SKM-1 (cell line): ENCODE measurements around the gene PLIN5.

Experiments
- DNase-seq: peaks from one replicate; lab custom pipeline; 2025; ENCODE audit not compliant: unreplicated experiment; lab: John Stamatoyannopoulos, UW

The PLIN5 gene

GRCh38 chr19:4506449-4507149, 28.4 kb downstream of the PLIN5 start:
- DNase-seq: no peak

- no peak for DNase-seq
These were observed 29.2 kb downstream of the PLIN5 start for GRCh38 chr19:4505570-4506448.

GRCh38 chr19:4504891-4505569, 30.0 kb downstream of the PLIN5 start:
- DNase-seq: no peak

GRCh38 chr19:4504297-4504701, 30.7 kb downstream of the PLIN5 start:
- DNase-seq: no peak

GRCh38 chr19:4503825-4504170, 31.2 kb downstream of the PLIN5 start:
- no peak for DNase-seq

- DNase-seq: no peak
These were observed 31.7 kb downstream of the PLIN5 start for GRCh38 chr19:4503132-4503824.

- DNase-seq: no peak
These were observed 32.5 kb downstream of the PLIN5 start for GRCh38 chr19:4502282-4503131.

- no peak for DNase-seq
These were observed 33.3 kb downstream of the PLIN5 start for GRCh38 chr19:4501691-4502090.

GRCh38 chr19:4500841-4501591, 34.0 kb downstream of the PLIN5 start:
- no peak for DNase-seq

- no peak for DNase-seq
These were observed 35.2 kb downstream of the PLIN5 start for GRCh38 chr19:4499855-4500254.

GRCh38 chr19:4499318-4499717, 35.7 kb downstream of the PLIN5 start:
- no peak for DNase-seq

- no peak for DNase-seq
These were observed 36.3 kb downstream of the PLIN5 start for GRCh38 chr19:4498694-4499093.

- DNase-seq: no peak
These were observed 37.1 kb downstream of the PLIN5 start for GRCh38 chr19:4497770-4498389.

GRCh38 chr19:4496304-4496703, 38.7 kb downstream of the PLIN5 start:
- no peak for DNase-seq

- DNase-seq: no peak
These were observed 39.6 kb downstream of the PLIN5 start for GRCh38 chr19:4495471-4495870.

- no peak for DNase-seq
These were observed 40.3 kb downstream of the PLIN5 start for GRCh38 chr19:4494691-4495064.

- DNase-seq: no peak
These were observed 40.9 kb downstream of the PLIN5 start for GRCh38 chr19:4493929-4494690.

- no peak for DNase-seq
These were observed 41.7 kb downstream of the PLIN5 start for GRCh38 chr19:4493104-4493928.
